ENCODE results near the gene RASAL1.
"Not testable (repeated sequence)": the region's sequence is repeated elsewhere in the genome, so short reads cannot be mapped to it uniquely, and the experiment has no call there.

RASAL1 gene

DNA sequence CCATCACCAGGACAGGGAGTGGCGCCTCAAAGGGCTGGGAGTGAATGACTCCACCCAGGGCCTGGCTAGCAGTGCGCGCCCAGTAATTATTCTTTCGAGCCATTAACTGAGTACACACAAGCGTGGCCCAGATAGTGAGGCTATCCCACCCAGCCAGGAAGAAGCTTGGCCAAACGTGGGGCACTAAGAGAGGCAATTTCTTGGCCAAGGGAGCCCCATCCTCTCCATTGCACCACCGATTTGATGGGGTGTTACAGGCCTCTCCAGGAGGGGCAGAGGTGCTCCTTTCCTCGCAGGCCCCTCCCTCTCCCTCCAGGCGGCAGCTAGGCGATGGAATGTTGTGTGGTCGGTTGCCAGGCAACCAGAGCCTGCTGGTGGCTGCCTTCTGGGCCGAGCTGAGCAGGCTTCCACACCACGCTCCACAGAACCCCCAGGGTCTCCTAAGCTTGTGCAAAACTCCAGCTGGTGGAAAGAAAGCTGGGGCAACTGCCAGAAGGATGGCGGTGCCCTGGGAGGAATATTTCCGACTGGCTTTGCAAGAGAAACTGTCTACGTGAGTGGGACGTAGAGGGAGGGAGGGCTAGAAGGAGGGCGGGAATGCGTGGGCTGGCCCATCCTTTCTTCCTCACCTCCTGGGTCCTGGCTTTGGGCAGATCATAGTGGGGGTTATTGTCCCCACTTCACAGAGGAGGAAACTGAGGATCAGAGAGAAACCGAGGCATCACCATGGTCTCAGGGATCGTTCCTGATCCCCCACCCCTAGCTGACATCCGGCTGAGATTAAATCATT is 14.0 kb upstream of the RASAL1 start, which contains the start of gene CFAP73:
Gene CFAP73, plus strand, starts transcription at position 364 of the 790 bp plus-strand sequence. Its CDS starts 134 bp downstream, at position 498.
- H3K9ac ChIP-seq (ENCODE audit: low read length): no peak within 1 kb of the TSS
- H3K9me3 ChIP-seq (ENCODE audit: control insufficient read depth, insufficient read depth, low read depth, low read length): peaks cover 7% of the 10 kb centered on the region; the same call in 1 of the 2 replicates
- peak within 1 kb of the TSS; percentile 29; the same call in 1 of the 2 replicates for H3K4me3 ChIP-seq (ENCODE audit: low read depth, low read length)
- H3K27me3 ChIP-seq (ENCODE audit: control insufficient read depth, insufficient read depth, low read length): peaks cover 46% of the 10 kb centered on the region
- H3K4me1 ChIP-seq (ENCODE audit: control insufficient read depth, insufficient read depth, low read length): peaks cover 23% of the 10 kb centered on the region
- no peaks in the 10 kb centered on the region for H3K36me3 ChIP-seq (ENCODE audit: control insufficient read depth, insufficient read depth, low read length)
- no peak within 1 kb of the TSS for H3K27ac ChIP-seq (ENCODE audit: low read depth, low read length)

DNA sequence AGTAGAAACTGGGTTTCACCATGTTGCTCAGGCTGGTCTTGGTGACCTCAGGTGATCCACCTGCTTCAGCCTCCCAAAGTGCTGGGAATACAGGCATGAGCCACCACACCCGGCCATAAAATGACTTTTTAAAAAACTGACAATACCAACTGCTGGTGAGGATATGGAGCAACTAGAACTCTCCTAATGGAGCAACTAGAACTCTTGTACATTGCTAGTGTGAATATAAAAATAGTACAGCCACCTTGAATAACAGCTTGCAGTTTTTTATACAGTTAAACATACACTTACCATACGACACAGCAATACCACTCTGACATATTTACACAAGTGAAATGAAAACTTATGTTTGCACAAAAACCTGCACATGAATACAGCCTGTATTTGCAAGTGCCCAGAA is 11.4 kb upstream of the RASAL1 start:
- Histone ChIP-seq H3K27me3 (ENCODE audit: control insufficient read depth, insufficient read depth, low read length) (peaks cover 20% of the 10 kb centered on the region), H3K9me3 (ENCODE audit: control insufficient read depth, insufficient read depth, low read depth, low read length) (peaks cover 7% of the 10 kb centered on the region; the same call in 1 of the 2 replicates), H3K36me3 (ENCODE audit: control insufficient read depth, insufficient read depth, low read length) (no peaks in the 10 kb centered on the region), H3K27ac (ENCODE audit: low read depth, low read length) (no peak overlapping the region), H3K4me3 (ENCODE audit: low read depth, low read length) (no peak overlapping the region), H3K4me1 (ENCODE audit: control insufficient read depth, insufficient read depth, low read length) (peaks cover 16% of the 10 kb centered on the region), H3K9ac (ENCODE audit: low read length) (no peak overlapping the region)

DNA sequence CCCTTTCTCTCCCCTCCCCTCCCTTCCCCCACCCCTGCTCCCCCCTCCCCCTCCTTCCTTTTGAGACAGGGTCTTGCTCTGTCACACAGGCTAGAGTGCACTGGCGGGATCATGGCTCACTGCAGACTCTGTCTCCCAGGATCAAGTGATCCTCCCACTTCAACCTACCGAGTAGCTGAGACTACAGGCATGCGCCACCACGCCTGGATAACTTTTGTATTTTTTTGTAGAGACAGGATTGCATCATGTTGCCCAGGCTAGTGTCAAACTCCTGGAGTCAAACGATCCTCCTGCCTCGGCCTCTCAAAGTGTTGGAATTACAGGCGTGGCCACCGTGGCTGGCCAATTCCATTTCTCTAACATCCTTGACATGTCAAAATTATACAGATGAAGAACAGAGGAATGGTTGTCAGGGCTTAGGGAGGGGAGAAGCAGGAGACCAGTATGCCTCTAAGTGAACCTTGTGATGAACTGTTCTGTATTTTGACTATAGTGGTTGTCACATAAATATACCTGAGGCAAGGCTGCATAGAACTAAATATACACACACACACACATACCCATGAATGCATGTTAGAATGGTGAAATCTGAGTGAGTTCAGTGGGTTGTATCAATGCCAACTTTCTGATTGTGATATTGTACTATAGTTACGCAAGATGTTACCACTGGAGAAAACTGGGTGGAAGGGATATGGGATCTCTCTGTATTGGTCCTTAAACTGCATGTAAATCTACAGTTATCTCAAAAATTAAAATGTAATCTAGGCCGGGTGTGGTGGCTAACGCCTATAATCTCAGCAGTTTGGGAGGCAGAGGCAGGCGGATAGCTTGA is 10.4 kb upstream of the RASAL1 start:
- no peak overlapping the region for H3K4me3 ChIP-seq (ENCODE audit: low read depth, low read length)
- peaks cover 16% of the 10 kb centered on the region for H3K4me1 ChIP-seq (ENCODE audit: control insufficient read depth, insufficient read depth, low read length)
- peaks cover 7% of the 10 kb centered on the region; the same call in 1 of the 2 replicates for H3K9me3 ChIP-seq (ENCODE audit: control insufficient read depth, insufficient read depth, low read depth, low read length)
- no peak overlapping the region for H3K9ac ChIP-seq (ENCODE audit: low read length)
- H3K27me3 ChIP-seq (ENCODE audit: control insufficient read depth, insufficient read depth, low read length): peaks cover 12% of the 10 kb centered on the region
- no peak overlapping the region for H3K27ac ChIP-seq (ENCODE audit: low read depth, low read length)
- H3K36me3 ChIP-seq (ENCODE audit: control insufficient read depth, insufficient read depth, low read length): no peaks in the 10 kb centered on the region

DNA sequence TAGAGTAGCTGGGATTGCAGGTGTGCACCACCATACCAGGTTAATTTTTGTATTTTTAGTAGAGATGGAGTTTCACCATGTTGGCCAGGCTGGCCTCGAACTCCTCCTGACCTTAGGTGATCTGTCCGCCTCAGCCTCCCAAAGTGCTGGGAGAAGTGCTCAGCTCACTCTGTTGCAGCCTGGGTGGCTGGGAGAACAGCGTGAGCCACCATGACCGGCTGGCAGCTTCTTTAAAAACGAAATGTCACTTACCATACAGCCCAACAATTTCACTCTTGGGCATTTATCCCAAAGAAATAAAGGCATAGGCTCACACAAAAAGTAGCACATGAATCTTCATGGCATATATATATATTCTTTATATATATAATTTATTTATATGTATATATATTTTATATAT is 9.2 kb upstream of the RASAL1 start:
- Histone ChIP-seq H3K4me1 (ENCODE audit: control insufficient read depth, insufficient read depth, low read length) (peaks cover 8% of the 10 kb centered on the region), H3K4me3 (ENCODE audit: low read depth, low read length) (no peak overlapping the region)

DNA sequence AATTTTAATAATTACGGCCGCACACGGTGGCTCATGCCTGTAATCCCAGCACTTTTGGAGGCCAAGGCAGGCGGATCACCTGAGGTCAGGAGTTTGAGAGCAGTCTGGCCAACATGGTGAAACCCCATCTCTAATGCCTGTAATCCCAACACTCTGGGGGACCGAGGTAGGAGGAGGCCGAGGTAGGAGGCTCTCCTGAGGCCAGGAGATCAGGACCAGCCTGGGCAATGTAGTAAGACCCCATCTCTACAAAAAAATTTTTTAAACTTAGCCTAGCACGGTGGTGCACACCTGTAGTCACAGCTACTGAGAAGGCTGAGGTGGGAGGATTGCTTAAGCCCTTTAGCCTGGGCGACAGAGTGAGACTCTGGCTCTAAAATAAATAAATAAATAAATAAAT is 8.4 kb upstream of the RASAL1 start:
- no peaks in the 10 kb centered on the region for H3K27me3 ChIP-seq (ENCODE audit: control insufficient read depth, insufficient read depth, low read length)
- no peak overlapping the region for H3K4me3 ChIP-seq (ENCODE audit: low read depth, low read length)
- no peak overlapping the region for H3K27ac ChIP-seq (ENCODE audit: low read depth, low read length)
- H3K36me3 ChIP-seq (ENCODE audit: control insufficient read depth, insufficient read depth, low read length): no peaks in the 10 kb centered on the region
- peaks cover 7% of the 10 kb centered on the region; the same call in 1 of the 2 replicates for H3K9me3 ChIP-seq (ENCODE audit: control insufficient read depth, insufficient read depth, low read depth, low read length)
- H3K9ac ChIP-seq (ENCODE audit: low read length): no peak overlapping the region
- peaks cover under 1% of the 10 kb centered on the region; the same call in 1 of the 2 replicates for H3K4me1 ChIP-seq (ENCODE audit: control insufficient read depth, insufficient read depth, low read length)

More for the DNA sequence above, 9.2 kb upstream of the RASAL1 start:
- Histone ChIP-seq H3K9ac (ENCODE audit: low read length) (no peak overlapping the region), H3K27me3 (ENCODE audit: control insufficient read depth, insufficient read depth, low read length) (peaks cover under 1% of the 10 kb centered on the region; the same call in 1 of the 2 replicates), H3K27ac (ENCODE audit: low read depth, low read length) (no peak overlapping the region), H3K9me3 (ENCODE audit: control insufficient read depth, insufficient read depth, low read depth, low read length) (peaks cover 7% of the 10 kb centered on the region; the same call in 1 of the 2 replicates), H3K36me3 (ENCODE audit: control insufficient read depth, insufficient read depth, low read length) (no peaks in the 10 kb centered on the region)

DNA sequence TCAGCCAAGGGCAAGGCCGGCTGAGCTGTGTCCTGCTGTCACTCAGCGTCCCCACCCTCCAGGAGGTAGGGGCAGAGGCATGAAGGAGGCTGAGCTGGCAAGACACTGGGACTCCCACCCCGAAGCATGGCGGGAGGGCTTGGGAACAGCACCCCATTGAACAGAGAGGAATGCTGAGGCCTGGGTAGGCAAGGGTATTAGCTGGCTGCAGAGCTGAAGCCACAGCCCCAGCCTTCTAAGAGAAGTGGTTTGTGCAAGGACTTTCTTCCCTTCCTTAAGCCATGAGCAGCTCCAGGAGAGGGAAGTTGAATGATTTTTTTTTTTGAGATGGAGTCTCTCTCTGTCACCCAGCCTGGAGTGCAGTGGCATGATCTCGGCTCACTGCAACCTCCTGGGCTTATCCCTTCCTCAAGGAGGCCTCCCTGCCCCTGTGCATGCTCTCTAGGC is 7.3 kb upstream of the RASAL1 start:
- Histone ChIP-seq H3K9ac (ENCODE audit: low read length) (no peak overlapping the region), H3K4me3 (ENCODE audit: low read depth, low read length) (no peak overlapping the region), H3K4me1 (ENCODE audit: control insufficient read depth, insufficient read depth, low read length) (no peaks in the 10 kb centered on the region), H3K27me3 (ENCODE audit: control insufficient read depth, insufficient read depth, low read length) (no peaks in the 10 kb centered on the region), H3K36me3 (ENCODE audit: control insufficient read depth, insufficient read depth, low read length) (no peaks in the 10 kb centered on the region), H3K9me3 (ENCODE audit: control insufficient read depth, insufficient read depth, low read depth, low read length) (peaks cover 7% of the 10 kb centered on the region; the same call in 1 of the 2 replicates), H3K27ac (ENCODE audit: low read depth, low read length) (no peak overlapping the region)

DNA sequence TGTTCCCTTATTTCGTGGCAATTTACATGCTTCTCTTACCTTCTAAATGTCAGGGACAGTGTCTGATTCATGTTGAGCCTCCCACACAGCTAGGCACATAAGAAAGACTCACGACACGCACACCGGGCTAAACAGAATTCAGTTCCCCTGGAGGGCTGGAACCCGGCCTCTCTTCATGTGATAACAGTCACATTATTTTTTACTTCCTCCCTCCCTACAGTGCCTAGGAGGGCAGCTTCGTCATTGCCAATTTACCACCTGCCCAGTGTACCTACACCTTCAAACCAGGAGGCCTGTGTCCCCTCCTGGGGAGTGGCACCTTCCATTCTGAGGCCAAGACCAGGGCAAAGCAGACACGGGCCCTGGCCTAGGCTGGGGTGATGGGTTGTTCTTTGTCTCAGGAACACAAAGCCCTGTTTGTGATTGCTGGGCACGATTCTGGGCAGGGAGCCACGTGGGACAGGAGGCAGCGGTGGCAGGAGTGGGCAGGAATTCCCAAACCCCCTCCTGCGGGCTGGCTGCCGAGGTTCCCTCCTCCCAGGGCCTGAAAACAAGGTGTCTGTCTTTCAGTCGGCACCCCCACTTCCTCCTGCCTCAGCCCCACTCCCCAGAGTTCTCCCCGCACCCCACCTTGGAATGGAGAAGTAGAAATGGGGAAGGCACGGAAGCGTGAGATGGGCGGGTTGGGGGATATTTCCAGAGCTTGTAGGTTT is 6.8 kb upstream of the RASAL1 start:
- H3K36me3 ChIP-seq (ENCODE audit: control insufficient read depth, insufficient read depth, low read length): no peaks in the 10 kb centered on the region
- no peak overlapping the region for H3K27ac ChIP-seq (ENCODE audit: low read depth, low read length)
- no peak overlapping the region for H3K4me3 ChIP-seq (ENCODE audit: low read depth, low read length)
- no peaks in the 10 kb centered on the region for H3K4me1 ChIP-seq (ENCODE audit: control insufficient read depth, insufficient read depth, low read length)
- H3K27me3 ChIP-seq (ENCODE audit: control insufficient read depth, insufficient read depth, low read length): no peaks in the 10 kb centered on the region
- H3K9me3 ChIP-seq (ENCODE audit: control insufficient read depth, insufficient read depth, low read depth, low read length): peaks cover 4% of the 10 kb centered on the region; the same call in 1 of the 2 replicates
- H3K9ac ChIP-seq (ENCODE audit: low read length): no peak overlapping the region

DNA sequence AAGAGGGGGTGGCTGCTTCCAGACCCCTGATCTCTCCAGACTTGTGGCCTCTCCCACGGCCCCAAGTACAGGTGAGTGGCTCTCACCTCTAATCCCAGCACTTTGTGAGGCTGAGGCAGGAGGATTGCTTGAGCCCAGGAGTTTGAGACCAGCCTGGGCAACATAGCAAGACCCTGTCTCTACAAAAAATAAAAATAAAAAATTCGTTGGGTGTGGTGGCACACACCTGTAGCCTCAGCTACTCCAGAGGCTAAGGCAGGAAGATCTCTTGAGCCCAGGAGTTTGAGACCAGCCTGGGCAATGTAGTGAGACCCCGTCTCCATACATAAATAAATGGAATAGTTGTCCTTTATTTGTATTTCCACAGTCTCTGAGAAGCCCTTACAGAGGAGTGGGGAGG is 6.2 kb upstream of the RASAL1 start:
- not testable (repeated sequence) for H3K36me3 ChIP-seq (ENCODE audit: control insufficient read depth, insufficient read depth, low read length); H3K27me3 ChIP-seq (ENCODE audit: control insufficient read depth, insufficient read depth, low read length); H3K9ac ChIP-seq (ENCODE audit: low read length); H3K27ac ChIP-seq (ENCODE audit: low read depth, low read length); H3K9me3 ChIP-seq (ENCODE audit: control insufficient read depth, insufficient read depth, low read depth, low read length); H3K4me1 ChIP-seq (ENCODE audit: control insufficient read depth, insufficient read depth, low read length); H3K4me3 ChIP-seq (ENCODE audit: low read depth, low read length)

DNA sequence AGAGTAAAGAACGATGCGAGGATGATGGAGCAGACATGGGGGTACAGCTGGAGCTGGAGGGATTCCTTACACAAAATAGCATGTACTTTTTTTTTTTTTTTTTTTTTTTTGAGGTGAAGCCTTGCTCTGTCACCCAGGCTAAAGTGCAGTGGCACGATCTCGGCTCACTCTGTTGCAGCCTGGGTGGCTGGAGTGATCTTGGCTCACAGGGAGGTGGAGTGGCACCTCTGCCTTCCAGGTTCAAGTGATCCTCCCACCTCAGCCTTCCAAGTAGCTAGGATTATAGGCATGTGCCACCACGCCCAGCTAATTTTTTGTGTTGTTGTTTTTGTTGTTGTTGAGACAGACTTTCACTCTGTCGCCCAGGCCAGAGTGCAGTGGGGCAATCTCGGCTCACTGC is 5.1 kb upstream of the RASAL1 start:
- Histone ChIP-seq H3K4me1 (ENCODE audit: control insufficient read depth, insufficient read depth, low read length) (0 out of 2 replicates have a peak, but pooled peaks cover 6% of the 10 kb centered on the region), H3K27ac (ENCODE audit: low read depth, low read length) (no peak overlapping the region)

DNA sequence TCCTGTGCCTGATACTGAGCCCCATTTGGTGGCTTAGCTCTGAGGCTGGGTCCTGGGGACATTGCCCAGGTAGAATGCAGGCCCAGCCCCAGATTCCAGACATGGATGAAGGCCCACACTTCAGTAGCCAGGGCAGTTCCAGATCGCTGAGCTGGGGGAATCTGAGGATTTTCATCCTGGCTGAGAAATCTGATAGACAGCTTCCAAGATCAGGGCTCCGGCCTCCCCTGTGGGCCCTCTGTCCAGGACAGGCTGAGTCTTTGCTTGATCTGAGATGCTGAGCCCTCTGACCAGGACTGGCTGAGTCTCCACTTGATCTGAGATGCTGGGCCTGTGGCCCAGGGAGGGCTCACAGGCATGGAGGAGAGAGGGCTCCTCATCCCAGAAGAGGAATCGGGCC is 3.3 kb upstream of the RASAL1 start:
- 0 out of 2 replicates have a peak, but pooled peaks cover 11% of the 10 kb centered on the region for H3K4me1 ChIP-seq (ENCODE audit: control insufficient read depth, insufficient read depth, low read length)

More for the DNA sequence above, 5.1 kb upstream of the RASAL1 start:
- Histone ChIP-seq H3K9ac (ENCODE audit: low read length) (no peak overlapping the region), H3K36me3 (ENCODE audit: control insufficient read depth, insufficient read depth, low read length) (no peaks in the 10 kb centered on the region), H3K27me3 (ENCODE audit: control insufficient read depth, insufficient read depth, low read length) (peaks cover 8% of the 10 kb centered on the region; the same call in 1 of the 2 replicates), H3K4me3 (ENCODE audit: low read depth, low read length) (no peak overlapping the region), H3K9me3 (ENCODE audit: control insufficient read depth, insufficient read depth, low read depth, low read length) (no peaks in the 10 kb centered on the region)

More for the DNA sequence above, 3.3 kb upstream of the RASAL1 start:
- Histone ChIP-seq H3K4me3 (ENCODE audit: low read depth, low read length) (no peak overlapping the region), H3K9ac (ENCODE audit: low read length) (no peak overlapping the region), H3K9me3 (ENCODE audit: control insufficient read depth, insufficient read depth, low read depth, low read length) (no peaks in the 10 kb centered on the region), H3K27me3 (ENCODE audit: control insufficient read depth, insufficient read depth, low read length) (peaks cover 24% of the 10 kb centered on the region), H3K36me3 (ENCODE audit: control insufficient read depth, insufficient read depth, low read length) (no peaks in the 10 kb centered on the region), H3K27ac (ENCODE audit: low read depth, low read length) (no peak overlapping the region)

Data from HUES6 (cell line).